HG03196 (cell line): Measurements from ENCODE around the gene OR2L3.
"Not testable (repeated sequence)": the region's sequence is repeated elsewhere in the genome, so short reads cannot be mapped to it uniquely, and the experiment has no call there.

ENCODE experiments used
- ATAC-seq: cut with Tn5 transposase; IDR thresholded peaks from one replicate; pipeline ENCODE4 v1.9.1; 2021; ENCODE audit not compliant: unreplicated experiment

The OR2L3 gene, protein sequence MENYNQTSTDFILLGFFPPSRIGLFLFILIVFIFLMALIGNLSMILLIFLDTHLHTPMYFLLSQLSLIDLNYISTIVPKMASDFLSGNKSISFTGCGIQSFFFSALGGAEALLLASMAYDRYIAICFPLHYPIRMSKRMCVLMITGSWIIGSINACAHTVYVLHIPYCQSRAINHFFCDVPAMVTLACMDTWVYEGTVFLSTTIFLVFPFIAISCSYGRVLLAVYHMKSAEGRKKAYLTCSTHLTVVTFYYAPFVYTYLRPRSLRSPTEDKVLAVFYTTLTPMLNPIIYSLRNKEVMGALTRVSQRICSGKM

DNA sequence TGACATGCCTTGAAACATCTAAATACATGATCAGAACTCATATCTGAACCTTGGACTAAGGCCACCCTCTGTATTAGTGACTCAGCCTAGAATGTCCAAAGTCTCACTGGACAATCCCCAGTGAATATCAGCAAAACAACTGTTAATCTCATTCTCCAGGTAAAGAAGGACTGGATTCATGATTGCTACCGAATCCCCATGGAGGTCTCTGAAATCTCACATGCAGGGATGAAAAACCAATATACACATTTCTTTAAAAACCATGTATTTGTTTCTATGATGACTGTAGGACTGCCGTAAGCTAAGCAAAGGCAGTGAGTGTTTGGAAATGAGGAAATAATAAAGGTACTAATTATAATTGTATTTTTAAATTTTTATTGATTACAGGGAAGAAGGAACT, at the start of gene OR2L3:
Gene OR2L3, plus strand, starts transcription at position 301 of the 400 bp plus-strand sequence. CDS start 13,846 bp downstream, outside the sequence.
- no peak for ATAC-seq

DNA sequence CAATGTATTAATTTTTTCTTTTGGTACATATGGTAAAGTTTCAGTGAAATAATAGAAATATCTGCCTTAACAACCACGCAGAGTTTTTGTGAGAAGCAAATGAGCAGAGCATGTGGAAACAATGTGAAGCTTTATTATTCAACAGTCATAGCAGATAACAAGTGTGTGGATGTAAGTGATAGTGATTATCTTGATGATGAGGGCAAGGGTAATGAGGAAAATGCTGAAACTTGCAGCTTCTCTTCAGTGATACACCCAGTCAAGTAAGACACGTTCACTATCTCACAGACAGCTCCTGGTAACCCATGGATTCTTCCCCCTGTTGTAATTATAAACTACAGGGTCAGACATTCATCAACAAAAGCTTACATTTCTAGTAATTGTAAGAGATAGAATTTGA, 47.8 kb upstream of the OR2L3 start:
- ATAC-seq = no peak

DNA sequence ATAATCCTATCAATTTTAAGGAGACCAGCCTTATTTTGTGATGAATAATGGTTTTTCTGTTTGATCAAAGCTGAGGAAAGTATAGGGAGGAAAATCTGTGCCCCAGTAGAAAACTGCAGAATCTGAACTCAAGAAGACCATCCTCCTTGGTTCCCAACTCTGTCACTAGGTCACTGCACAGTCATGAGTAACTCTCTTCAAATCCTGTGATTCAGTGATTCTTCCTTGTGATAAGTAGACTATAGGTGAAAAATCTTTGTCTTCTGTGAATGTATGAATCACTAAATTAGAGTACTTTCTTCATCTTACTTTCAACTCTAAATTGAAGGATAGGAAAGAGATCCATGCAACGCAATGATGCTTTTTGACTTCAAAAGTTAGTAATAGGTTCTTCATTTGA, 46.5 kb upstream of the OR2L3 start:
- ATAC-seq = no peak

DNA sequence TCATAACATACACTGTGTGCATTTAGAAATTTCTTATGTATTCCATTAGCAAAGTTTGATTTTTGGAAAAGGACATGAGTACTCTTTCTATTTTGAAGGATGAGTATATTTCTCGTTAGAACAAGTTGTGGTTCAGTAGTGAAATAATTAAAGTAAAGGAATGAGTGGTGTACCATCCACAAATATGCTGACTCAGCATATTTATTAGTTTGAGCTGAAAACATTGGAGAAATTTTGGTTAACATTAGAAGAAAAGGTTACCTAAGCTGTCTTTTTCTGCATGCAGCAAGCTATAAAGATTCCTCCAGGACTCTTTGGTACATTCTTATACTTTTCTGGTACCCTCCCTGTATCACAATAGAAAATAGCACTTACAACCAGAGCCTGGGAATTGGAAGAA, 38.9 kb upstream of the OR2L3 start:
- no peak for ATAC-seq

DNA sequence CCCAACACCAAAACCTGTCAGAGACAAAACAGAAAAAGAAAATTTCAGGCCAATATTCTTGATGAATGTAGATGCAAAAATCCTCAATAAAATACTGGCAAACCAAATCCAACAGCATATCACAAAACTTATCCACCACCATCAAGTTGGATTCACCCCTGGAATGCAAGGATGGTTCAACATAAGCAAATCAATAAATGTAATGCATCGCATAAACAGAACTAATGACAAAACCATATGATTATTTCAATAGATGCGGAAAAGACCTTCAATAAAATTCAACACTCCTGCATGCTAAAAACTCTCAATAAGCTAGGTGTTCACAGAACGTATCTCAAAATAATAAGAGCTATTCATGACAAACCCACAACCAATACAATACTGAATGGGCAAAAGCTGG, 37.0 kb upstream of the OR2L3 start:
- ATAC-seq = no peak

DNA sequence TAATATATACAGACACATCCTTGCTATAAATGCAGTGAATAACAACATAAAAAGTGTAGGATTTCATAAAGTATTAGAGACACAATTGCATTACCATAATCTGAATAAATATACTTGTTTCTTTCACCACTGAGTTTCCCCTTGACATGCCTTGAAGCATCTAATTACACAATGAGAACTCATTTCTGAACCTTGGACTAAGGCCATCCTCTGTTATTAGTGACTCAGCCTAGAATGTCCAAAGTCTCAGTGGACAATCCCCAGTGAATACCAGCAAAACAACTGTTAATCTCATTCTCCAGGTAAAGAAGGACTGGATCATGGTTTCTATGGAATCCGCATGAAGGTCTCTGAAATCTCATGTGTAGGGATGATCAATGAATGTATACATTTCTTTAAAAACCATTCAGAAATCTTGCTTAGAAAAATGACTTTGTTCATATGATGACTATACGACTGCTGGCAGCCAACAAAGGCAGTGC, 33.4 kb upstream of the OR2L3 start, which contains the start of gene OR2L5:
Gene OR2L5, plus strand, starts transcription at position 432 of the 482 bp plus-strand sequence. CDS start 8,288 bp downstream, outside the sequence.
- no peak for ATAC-seq

DNA sequence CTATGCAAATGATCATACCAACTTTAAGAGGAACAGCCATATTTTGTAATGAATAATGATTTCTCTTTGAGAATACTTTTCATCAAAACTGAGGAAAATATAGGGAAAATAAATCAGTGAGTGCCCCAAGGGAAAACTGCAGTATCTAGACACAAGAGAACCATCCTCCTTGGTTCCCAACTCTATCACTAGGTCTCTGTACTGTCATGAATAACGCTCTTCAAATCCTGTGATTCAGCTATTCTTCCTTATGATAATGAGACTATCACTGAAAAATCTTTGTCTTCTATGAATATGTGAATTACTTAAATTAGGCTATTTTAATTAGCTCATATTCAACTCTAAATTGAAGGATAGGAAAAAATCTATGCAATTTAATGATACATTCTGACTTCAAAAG, 30.8 kb upstream of the OR2L3 start:
- ATAC-seq = no peak

DNA sequence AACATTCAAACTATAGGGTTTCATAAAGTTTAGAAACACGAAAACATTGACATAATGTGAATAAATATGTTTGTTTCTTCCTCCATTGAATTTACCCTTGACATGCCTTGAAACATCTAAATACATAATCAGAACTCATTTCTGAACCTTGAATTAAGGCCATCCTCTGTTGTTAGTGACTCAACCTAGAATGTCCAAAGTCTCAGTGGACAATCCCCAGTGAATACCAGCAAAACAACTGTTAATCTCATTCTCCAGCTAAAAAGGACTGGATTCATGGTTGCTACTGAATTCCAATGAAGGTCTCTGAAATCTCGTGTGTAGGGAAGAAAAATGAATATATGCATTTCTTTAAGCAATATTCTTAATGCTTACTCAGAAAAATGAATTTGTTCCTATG, 16.9 kb upstream of the OR2L3 start, which contains the start of gene OR2L2:
Gene OR2L2, plus strand, starts transcription at position 301 of the 400 bp plus-strand sequence. CDS start 8,198 bp downstream, outside the sequence.
- no peak for ATAC-seq

DNA sequence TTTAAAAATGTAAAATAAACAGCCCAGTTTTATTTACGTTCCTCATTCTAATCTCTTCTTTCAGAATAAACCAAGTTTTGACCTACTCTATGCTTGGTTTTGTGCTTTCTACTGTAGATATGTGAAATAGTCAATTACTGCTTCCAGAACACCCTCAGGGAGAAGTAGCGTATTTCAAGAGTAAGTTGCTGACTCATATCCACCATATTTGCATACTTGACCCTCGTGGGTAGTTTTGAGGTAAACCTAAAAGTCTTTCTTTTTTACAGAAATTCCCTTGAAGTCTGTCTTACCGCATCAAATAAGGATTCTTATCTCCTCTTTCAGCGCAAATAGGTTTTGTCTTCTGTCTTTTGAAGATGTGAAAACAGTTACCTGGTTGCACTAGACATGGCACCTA, 1.4 kb upstream of the OR2L3 start:
- no peak for ATAC-seq

DNA sequence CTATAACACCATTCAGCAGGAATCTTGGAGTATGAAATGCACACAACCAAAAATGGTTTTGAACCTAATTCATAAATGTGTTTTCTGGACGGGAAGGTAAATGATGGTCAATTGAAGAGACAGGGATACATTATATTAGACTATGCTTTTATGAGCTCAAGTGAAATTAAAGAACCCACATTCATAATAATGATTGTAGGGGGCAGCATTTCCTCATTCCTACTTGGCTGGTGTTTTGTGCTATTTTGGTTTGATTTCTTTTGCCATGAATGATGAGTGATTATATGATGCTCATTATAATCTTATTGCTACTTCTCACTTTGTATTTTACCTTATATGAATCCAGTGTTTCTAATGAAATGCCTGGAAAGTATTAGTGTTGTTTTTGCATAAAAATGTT, 372 bp downstream of the OR2L3 start:
- no peak for ATAC-seq

DNA sequence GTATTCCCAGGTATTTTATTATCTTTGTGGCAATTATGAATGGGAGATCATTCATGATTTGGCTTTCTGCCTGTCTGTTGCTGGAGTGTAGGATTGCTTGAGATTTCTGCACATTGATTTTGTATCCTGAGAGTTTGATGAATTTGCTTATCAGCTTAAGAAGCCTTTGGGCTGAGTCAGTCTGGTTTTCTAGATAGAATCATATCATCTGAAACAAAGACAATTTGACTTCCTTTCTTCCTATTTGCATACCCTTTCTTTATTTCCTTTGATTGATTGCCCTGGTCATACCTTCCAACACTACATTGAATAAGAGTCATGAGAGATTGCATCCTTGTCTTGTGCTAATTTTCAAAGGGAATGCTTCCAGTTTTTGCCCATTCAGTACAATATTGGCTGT, 8.0 kb downstream of the OR2L3 start:
- ATAC-seq = no peak

DNA sequence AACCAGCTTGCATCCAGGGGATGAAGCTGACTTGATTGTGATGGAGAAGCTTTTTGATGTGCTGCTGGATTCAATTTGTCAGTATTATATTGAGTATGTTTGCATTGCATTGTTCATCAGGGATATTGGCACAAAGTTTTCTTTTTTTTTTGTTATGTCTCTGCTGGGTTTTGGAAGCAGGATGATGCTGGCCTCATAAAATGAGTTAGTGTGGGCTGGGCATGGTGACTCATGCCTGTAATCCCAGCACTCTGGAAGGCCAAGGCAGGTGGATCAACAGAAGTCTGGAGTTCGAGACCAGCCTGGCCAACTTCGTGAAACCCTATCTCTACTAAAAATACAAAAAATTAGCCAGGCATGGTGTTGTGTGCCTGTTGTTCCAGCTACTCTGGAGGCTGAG, 8.6 kb downstream of the OR2L3 start:
- no peak for ATAC-seq

DNA sequence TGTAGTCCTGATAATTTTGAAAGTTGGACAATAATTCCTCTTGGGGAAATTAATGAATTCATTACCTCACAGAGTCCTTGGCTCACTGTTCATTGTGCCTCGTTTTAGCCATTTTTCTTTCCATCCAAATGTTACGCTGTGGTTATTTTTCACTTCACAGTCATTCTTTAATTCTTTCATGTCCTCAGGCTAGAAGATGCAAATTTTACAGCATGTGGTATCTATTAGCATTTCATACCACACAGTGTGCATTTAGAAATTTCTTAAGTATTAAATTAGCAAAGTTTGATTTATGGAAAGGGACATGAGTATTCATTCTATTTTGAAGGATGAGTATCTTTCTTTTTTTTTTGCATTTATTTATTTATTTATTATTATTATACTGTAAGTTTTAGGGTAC, 18.4 kb downstream of the OR2L3 start:
- ATAC-seq = no peak

DNA sequence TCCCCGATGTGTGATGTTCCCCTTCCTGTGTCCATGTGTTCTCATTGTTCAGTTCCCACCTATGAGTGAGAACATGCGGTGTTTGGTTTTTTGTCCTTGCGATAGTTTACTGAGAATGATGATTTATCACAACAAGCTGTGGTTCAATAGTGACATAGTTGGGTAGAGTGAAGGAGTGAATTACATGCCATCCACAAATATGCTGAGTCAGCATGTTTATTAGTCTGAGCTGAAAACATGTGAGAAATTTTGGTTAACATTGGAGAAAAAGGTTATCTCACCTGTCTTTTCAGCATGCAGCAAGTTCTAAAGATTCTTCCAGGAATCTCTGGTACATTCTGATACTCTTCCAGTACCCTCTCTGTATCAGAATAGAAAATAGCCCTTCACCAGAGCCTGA, 19.0 kb downstream of the OR2L3 start:
- ATAC-seq = no peak

DNA sequence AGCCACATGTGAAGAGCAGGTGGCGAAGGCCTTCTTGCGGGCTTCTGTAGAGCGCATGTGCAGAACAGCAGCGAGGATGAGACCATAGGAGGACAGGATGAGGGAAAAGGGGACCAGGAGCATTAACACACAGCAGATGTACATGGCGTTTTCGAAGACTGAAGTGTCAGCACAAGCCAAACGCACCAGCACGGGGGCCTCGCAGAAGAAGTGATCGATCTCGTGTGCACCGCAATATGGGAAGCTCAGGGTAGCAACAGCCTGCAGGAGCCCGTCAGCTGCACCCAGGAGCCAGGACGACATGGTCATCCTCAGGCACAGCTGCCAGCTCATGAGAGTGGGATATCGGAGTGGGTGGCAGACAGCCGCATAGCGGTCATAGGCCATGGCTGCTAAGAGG, 37.2 kb downstream of the OR2L3 start:
- not testable (repeated sequence) for ATAC-seq

DNA sequence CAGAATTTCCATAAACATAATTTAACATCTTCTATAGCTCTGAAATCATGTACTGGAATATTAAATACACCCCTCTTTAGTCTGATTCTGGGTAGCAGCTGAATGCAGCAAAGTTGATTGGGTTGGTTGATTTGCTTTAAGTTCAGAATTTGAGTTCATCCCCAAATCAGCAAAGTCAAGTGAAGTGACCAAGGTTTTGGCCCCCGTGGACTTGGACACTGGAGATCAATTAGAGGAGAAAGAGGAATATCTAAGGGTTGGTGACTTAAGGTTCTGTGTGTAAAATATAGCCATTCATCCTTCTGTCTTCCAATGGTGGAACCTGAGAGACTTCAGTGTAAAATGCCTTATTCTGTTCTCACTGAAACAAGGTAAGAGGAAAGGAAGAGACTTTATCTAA, 48.2 kb downstream of the OR2L3 start, which contains the start of gene OR2L13:
Gene OR2L13, plus strand, starts transcription at position 301 of the 400 bp plus-strand sequence. CDS start 4,192 bp downstream, outside the sequence.
- no peak for ATAC-seq

DNA sequence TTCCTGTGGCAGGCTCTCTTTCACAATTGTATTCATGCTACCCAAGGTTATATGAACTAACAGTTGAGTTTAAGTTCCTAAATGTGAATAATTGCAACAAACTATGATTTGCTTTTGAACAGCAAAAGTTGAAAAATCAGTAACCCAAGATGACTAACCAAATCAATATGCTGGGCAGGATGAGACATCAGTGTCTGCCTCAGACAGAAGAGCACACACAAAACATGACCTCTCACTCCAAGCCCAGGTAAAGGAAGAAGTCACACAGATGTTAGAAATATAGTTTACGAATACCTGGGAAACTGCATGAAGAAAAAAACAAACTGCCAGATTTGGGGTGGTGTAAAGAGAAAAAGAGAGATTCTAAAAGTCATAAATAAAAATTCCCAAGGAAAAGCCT, 51.9 kb downstream of the OR2L3 start:
- no peak for ATAC-seq

DNA sequence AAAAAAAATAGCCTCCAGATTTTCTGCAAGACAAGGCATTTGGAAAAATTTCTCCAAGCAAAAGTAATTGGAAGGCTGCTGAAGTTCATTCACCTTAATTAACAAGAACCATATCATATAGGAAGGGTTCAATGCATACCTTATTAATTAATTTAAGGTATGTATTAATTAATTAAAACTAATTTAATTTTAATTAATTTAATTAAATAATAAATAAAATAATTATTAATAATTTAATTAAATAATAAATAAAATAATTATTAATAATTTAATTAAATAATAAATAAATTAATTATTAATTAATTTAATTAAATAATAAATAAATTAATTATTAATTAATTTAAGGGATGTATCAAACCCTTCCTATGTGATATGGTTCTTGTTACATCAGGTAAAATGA, 56.2 kb downstream of the OR2L3 start:
- no peak for ATAC-seq

DNA sequence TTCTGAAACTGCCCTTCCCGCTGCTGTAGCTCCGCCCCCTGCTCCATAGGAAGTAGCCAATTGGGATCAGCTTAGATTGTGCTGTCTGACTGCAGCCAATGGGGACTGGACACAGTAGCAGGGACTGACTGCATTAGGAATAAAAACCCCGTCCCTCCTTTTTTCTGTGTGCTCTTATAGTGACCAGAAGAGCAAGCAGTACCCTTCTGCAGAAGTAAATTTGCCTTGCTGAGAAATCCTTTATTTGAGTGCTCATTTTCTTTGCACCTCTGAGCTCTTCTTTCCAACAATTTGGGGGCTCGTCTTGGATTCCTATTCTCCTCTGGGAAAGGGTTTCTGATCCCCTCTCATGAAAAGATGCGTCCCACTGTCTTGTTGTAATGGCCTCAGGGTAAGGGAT, 64.5 kb downstream of the OR2L3 start:
- no peak for ATAC-seq
